GM12872 (cell line): Measurements from ENCODE around the gene KRTAP10-9.
"Not testable (repeated sequence)": the region's sequence is repeated elsewhere in the genome, so short reads cannot be mapped to it uniquely, and the experiment has no call there.

ENCODE experiments used
- TF ChIP-seq, protein P1 (sequence below): IDR thresholded peaks from 3 replicates; pipeline ENCODE4 v1.5.1; 2011; ENCODE audit warnings: low read depth, mild to moderate bottlenecking, low read length, moderate library complexity; ENCODE audit not compliant: insufficient read depth

Gene KRTAP10-9

DNA sequence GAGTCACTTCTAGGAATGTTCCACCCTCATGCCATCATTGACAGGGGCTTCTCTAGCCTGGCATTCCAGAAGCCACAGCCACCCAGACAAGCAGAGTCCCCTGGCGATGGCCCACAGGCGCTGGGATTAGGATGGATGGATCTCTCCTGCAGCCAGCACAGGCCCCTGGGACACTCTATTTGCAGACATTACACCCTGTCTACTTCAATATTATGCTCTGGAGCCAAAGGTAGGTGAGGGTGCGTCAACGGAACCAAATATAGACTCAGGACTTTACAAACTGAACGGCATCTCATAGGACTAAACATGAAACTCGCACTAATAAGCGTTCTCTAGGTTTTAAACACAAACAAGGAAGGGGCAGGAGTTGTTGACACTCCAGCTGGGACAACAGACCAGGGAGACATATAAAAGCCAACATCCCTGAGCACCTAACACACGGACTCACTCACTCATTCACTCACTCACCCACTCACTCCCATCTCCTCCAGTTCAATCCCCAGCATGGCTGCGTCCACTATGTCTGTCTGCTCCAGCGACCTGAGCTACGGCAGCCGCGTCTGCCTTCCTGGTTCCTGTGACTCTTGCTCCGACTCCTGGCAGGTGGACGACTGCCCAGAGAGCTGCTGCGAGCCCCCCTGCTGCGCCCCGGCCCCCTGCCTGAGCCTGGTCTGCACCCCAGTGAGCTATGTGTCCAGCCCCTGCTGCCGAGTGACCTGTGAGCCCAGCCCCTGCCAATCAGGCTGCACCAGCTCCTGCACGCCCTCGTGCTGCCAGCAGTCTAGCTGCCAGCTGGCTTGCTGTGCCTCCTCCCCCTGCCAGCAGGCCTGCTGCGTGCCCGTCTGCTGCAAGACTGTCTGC, 26.5 kb upstream of the KRTAP10-9 start, which contains the start of gene KRTAP10-7:
Gene KRTAP10-7 (plus strand): TSS at position 480 of the 861 bp plus-strand sequence. CDS start 25 bp downstream, at position 505.
- TF ChIP-seq, protein P1, sequence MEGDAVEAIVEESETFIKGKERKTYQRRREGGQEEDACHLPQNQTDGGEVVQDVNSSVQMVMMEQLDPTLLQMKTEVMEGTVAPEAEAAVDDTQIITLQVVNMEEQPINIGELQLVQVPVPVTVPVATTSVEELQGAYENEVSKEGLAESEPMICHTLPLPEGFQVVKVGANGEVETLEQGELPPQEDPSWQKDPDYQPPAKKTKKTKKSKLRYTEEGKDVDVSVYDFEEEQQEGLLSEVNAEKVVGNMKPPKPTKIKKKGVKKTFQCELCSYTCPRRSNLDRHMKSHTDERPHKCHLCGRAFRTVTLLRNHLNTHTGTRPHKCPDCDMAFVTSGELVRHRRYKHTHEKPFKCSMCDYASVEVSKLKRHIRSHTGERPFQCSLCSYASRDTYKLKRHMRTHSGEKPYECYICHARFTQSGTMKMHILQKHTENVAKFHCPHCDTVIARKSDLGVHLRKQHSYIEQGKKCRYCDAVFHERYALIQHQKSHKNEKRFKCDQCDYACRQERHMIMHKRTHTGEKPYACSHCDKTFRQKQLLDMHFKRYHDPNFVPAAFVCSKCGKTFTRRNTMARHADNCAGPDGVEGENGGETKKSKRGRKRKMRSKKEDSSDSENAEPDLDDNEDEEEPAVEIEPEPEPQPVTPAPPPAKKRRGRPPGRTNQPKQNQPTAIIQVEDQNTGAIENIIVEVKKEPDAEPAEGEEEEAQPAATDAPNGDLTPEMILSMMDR: not testable (repeated sequence)

DNA sequence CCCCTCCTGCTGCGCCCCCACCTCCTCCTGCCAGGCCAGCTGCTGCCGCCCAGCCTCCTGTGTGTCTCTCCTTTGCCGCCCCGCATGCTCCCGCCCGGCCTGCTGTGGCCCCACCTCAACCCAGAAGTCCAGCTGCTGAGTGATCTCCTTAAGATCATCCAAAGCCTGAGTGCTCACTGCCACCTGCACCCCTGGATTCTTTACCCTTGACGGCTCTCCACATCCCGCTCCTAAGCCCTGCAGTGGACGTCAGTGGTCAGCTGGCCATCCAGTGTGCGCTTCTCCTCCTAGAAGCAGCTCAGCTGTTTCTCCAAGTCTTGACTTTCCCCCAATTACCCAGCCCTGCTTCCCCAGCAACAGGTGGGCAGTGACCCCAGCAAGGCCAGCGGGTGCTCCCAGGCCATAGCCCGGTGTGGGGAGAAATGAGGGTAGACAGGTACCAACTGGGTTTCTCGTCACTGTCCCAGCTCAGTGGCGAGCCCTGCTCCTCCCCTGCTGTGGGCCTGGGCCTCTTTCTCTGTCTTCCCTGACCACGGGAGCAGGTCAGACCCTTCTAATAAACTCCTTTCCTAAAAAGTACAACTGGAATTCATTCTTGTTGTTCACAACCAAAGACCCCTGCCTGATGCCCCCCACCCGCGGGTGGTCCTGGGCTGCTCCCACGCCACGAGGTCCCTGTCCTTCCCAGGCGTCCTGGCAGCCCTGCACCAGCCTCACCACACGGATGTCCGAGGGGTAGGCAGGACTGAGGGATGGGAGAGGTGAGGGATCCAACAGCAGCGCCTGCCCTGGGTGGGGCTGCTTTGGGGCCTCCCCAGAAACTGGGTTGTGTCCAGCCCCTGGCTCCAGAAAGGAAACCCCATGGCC, 25.1 kb upstream of the KRTAP10-9 start:
- TF ChIP-seq, protein P1: no peak

DNA sequence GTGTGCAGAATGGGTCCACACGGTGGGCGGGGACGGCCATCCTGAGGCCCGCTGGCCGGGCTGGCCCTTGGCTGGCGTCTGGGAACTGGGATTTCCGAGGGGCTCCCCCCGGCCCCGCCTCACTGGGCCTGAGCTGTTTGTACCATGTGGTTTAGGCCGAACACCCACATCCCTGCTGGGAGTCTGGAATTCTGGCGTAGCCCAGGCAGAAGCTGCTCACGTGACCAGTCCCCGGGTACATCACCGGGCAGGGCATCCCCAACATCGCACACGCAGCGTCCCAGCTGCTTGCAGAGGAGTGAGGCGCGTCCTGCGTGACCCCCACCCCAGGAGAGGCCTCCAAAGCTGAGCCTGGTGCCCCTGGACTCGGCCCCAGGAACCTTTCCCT, 24.4 kb upstream of the KRTAP10-9 start:
- TF ChIP-seq, protein P1: no peak

DNA sequence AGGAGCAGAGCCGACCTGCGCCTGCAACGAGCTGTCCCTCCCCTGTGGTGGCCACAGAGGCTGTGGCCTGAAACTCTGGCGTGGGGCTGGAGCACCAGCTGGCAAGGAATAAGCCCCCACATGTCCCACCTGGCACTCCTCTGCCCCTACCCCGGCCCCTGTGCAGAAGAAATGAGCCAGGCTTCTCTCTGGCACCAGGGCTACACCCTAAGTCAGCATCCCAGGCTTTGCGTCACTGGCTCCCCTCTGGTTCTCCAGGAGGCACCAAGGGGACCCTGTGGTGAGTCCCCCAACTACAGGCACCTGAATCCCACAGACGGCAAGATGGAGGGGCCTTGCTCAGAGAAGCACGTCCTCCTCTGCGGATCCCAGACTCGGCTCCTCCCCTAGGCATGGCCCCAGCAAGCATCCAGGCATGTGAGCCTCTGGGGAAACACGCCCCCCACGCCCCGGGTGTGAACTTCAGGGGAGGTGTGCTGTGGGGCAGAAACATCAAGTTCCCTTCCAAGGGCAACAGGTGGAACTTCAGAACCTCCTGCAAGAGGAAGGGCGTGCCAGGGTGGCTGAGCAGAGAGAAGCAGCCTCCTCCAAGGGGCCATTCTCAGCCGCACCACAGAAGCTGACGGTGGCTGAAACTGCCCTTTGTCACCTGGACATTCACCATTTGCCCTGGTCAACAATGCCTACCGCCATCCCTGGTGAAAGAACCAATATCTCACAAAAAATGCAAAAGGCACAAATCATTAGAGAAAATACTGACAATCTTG, 23.6 kb upstream of the KRTAP10-9 start:
- TF ChIP-seq, protein P1: no peak

DNA sequence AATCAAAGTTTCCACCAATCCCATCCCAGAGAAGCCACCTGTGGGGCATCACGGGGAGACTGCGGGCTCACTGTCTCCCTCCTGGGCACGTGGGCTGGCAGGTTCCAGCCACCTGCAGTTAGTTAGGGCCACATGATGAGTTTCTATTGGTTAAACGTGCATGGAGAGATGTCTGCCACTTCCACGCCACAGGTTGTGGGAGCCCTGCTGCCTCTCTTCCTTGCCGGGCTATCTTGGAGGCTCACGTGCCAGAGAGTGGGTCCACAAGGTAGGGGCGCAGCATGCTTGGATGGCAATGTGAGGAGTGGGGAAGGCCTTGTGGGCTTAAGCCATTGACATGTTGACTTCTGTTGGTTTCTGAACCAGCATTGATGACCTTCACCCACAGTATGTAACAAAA, 23.0 kb upstream of the KRTAP10-9 start:
- TF ChIP-seq, protein P1: no peak

DNA sequence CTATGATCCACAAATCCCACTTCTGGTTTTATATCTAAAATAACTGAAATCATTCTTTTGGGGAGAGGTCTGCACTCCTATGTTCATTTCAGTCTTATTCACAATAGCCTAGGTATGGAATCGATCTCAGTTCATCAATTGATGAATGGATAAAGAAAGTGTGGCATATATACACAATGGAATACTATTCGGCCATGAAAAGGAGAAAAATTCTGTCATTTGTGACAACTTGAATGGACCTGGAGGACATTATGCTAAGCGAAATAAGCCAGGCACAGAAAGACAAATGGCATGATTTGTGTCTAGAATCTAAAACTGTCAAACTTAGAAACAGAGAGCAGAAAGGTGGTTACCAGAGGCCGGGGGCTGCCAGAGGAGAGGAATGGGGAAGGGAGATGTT, 20.4 kb upstream of the KRTAP10-9 start:
- TF ChIP-seq, protein P1: no peak
